TTC549 (cell line): ENCODE measurements around the gene RASSF5.
"Not testable (repeated sequence)": the region's sequence is repeated elsewhere in the genome, so short reads cannot be mapped to it uniquely, and the experiment has no call there.

Source experiments
- FAIRE-seq: peaks from 2 replicates; lab custom pipeline; 2012; peaks lifted over from hg19 to GRCh38; lab: Jason Lieb, UNC

The RASSF5 gene

DNA sequence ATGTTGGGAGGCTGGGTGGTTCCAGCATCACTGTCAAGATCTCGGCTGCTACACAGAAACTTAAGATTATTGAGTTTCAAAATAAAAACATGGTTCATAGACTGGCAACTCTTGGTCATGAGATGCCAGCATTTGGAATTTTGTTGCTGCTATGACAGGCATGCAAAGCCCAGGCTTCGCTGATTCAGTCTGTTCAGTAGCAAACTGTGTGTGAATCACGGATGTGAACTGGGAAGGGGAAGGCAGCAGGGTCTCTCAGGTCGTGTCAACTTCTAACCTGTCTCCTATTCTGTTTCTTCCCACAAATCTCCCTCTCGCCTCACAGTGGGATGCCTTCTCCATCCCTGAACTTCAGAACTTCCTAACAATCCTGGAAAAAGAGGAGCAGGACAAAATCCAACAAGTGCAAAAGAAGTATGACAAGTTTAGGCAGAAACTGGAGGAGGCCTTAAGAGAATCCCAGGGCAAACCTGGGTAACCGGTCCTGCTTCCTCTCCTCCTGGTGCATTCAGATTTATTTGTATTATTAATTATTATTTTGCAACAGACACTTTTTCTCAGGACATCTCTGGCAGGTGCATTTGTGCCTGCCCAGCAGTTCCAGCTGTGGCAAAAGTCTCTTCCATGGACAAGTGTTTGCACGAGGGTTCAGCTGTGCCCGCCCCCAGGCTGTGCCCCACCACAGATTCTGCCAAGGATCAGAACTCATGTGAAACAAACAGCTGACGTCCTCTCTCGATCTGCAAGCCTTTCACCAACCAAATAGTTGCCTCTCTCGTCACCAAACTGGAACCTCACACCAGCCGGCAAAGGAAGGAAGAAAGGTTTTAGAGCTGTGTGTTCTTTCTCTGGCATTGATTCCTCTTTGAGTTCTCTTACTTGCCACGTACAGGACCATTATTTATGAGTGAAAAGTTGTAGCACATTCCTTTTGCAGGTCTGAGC lies 79.4 kb downstream of the RASSF5 start:
- no peak for FAIRE-seq

DNA sequence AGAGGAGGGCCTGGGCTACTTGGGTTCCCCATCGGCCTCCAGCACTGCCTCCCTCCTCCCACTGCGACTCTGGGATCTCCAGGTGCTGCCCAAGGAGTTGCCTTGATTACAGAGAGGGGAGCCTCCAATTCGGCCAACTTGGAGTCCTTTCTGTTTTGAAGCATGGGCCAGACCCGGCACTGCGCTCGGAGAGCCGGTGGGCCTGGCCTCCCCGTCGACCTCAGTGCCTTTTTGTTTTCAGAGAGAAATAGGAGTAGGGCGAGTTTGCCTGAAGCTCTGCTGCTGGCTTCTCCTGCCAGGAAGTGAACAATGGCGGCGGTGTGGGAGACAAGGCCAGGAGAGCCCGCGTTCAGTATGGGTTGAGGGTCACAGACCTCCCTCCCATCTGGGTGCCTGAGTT lies 80.6 kb downstream of the RASSF5 start:
- FAIRE-seq, result no peak

GRCh38 chr1:206588492-206588891 lies 81.2 kb downstream of the RASSF5 start:
- FAIRE-seq, result no peak

- FAIRE-seq, result no peak
These were observed 81.9 kb downstream of the RASSF5 start for GRCh38 chr1:206589206-206589605.

DNA sequence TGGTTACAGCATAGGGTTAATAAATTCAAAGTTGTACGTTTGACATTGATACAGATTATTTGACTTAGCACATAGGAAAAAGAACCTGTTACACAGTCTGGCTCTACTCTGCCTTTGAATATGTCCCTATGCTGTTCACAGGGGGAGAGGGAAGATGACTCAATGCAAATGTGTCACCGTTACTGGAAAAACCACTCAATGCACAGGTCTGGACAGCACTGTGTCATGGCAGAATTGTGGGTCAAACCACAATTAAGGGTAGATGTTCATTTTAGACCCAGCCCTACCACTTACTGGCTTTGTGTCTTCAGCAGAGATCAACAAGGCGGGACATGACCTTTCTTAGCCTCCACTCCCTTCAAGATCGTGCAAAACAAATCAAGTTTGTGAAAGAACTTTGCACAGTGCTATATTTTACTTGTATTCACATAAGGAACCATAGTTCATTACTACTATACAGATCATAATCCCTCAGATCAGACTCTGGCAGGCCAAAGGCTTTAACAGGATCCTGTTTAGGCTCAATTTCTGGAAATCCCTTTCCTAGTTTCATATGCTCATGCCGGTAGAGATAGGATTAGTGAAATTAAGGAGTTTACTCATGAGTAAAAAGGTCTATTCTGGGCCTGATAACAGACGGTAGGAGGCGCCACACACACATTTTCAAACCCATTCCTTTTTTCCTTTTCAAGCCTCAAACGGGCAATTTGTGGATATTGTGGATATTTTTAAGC lies 82.9 kb downstream of the RASSF5 start:
- FAIRE-seq, result peak; percentile 36

- FAIRE-seq, result no peak
These were observed 83.9 kb downstream of the RASSF5 start for GRCh38 chr1:206591226-206591625.

DNA sequence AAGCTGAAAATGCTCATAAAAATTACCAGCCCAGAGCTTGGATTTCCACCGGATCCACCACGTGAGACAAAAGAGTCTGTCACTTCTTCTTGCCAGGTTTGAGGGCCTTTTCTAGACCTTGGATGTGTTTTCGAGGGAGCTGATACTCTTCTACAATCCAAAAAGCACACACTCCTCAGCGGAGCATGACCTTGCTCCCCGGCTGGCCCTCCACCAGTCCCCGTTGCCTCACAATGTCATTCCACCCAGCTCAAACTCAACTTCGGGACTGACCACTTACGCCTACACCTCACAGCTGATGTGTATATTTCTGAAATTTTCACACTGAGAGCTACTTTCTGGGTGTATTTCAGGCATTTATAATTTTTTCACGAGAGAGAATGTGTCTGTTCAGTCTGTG lies 84.4 kb downstream of the RASSF5 start:
- FAIRE-seq, result no peak

GRCh38 chr1:206593351-206593925 lies 86.1 kb downstream of the RASSF5 start:
- FAIRE-seq, result no peak

- no peak for FAIRE-seq
These were observed 88.4 kb downstream of the RASSF5 start for GRCh38 chr1:206595581-206596318.

DNA sequence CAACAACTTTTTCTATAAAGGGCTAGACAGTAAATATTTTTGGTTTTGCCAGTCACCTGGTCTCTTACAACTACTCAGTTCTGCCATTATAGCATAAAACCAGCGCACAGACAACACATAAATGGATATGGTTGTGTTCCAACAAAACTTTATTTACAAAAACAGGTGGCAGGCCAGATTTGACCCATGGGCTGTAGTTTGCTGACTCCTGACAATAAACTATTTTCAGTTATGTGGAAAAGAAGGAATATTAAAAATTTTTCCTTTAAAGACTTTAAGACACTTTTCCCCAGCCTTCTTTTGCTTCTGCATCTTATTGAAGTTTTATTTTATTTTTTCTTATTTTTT lies 89.0 kb downstream of the RASSF5 start:
- FAIRE-seq, result no peak

GRCh38 chr1:206600527-206600926 lies 93.2 kb downstream of the RASSF5 start:
- no peak for FAIRE-seq

DNA sequence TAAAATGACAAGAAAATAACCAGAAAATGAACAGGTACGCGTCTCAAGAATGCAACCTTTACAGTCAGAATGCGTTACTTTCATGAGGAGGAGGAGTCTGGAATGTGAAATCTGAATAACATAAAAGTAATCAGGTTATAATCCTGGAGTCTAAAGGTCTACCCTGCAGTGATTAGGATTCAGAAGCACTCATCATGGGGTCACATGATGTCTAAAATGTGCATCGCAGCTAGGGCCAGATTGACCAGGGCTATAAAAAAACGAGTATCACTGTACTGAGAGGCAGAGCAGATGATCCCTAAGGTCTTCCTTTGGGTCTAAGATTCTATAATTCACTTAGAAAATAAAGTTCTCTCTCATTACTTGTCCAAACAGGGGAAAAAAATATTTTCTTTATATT lies 97.5 kb downstream of the RASSF5 start:
- no peak for FAIRE-seq

DNA sequence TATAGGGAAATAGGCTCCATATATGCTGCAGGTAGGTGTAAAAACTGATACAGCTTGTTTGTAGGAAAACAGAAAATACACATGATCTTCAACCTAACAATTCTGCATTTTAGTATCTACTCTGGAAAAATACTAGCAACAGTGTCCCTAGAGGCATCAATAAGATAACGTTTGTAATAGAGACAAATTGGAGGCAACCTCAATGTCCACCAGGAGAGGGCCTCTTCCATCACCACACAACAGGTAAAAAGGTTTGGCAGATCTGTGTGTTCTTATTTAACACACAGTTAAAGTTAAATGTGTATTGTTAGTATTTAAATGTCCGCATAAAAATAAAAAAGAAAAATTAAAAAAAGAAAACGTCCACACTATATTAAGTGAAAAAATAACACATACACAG lies 99.5 kb downstream of the RASSF5 start:
- FAIRE-seq, result peak; percentile 95

- FAIRE-seq, result peak; percentile 78
These were observed 100.9 kb downstream of the RASSF5 start for GRCh38 chr1:206608108-206608698.

- no peak for FAIRE-seq
These were observed 102.1 kb downstream of the RASSF5 start for GRCh38 chr1:206609229-206609991.

- FAIRE-seq, result peak; percentile 75
These were observed 105.0 kb downstream of the RASSF5 start, which contains the start of gene EIF2D for GRCh38 chr1:206612129-206612876. TSS of gene EIF2D (minus strand) at chr1:206612465. CDS start at chr1:206612342, 123 bp downstream.

- not testable (repeated sequence) for FAIRE-seq
These were observed 119.1 kb downstream of the RASSF5 start for GRCh38 chr1:206626396-206626795.

DNA sequence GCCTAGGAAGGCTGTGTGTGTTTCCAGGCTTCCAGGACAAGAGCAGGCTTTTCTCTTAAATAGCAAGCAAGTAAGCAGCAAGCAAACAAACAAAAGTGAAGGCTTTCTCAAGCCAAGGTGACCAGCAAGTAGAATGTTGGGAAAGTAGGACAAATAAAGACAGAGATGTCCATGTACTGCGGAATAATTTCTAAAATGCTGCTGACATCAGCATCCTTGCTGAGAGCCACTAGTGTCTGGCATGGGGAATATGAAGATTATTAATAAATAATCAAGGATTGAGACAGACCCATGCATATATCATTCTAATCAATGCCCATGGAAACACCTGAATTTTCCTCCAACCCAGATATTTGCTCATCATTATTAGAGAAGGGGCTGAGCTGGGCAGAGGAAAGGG lies 121.6 kb downstream of the RASSF5 start:
- FAIRE-seq, result no peak

- FAIRE-seq, result peak; percentile 88
These were observed 123.8 kb downstream of the RASSF5 start for GRCh38 chr1:206631085-206631509.

GRCh38 chr1:206633708-206634121 lies 126.4 kb downstream of the RASSF5 start:
- no peak for FAIRE-seq
